DOHH2 (cell line): ENCODE results near the gene PPAT.

Experiments
- H3F3A ChIP-seq: fragments of 200-600 bp; sonication (generic), shearing (Covaris generic); 2 replicates; pipeline ENCODE4 v1.6.0; 2016; ENCODE audit warnings: antibody characterized with exemption, mild to moderate bottlenecking; ENCODE audit not compliant: control insufficient read depth, insufficient read depth
- H3K27ac ChIP-seq: fragments of 200-600 bp; sonication (generic); 2 replicates; pipeline ENCODE4 v1.5.1; 2014; ENCODE audit warnings: low read depth, mild to moderate bottlenecking, low read length, moderate library complexity
- H3K27me3 ChIP-seq: fragments of 200-600 bp; sonication (generic); 2 replicates; pipeline ENCODE4 v1.6.1; 2014; ENCODE audit warnings: mild to moderate bottlenecking, low read length, mixed read lengths; ENCODE audit not compliant: control insufficient read depth
- H3K36me3 ChIP-seq: fragments of 200-600 bp; sonication (generic); 2 replicates; pipeline ENCODE4 v1.6.1; 2014; ENCODE audit warnings: mild to moderate bottlenecking, low read length, moderate library complexity, mixed read lengths; ENCODE audit not compliant: control insufficient read depth
- H3K4me1 ChIP-seq: fragments of 200-600 bp; sonication (generic); 2 replicates; pipeline ENCODE4 v1.6.1; 2014; ENCODE audit warnings: mild to moderate bottlenecking, low read length, mixed read lengths; ENCODE audit not compliant: control insufficient read depth
- H3K4me2 ChIP-seq: fragments of 200-600 bp; sonication (generic); 2 replicates; pipeline ENCODE4 v1.6.0; 2014; ENCODE audit warnings: mild to moderate bottlenecking, low read length, moderate library complexity
- H3K4me3 ChIP-seq: fragments of 200-600 bp; sonication (generic); 2 replicates; pipeline ENCODE4 v1.5.1; 2014; ENCODE audit warnings: mild to moderate bottlenecking, low read length, mixed read lengths
- H3K79me2 ChIP-seq: fragments of 200-600 bp; sonication (generic); 2 replicates; pipeline ENCODE4 v1.6.1; 2014; ENCODE audit warnings: mild to moderate bottlenecking, low read length, mixed read lengths; ENCODE audit not compliant: control insufficient read depth
- H3K9me2 ChIP-seq: fragments of 200-600 bp; sonication (generic); replicated peaks from 2 replicates; pipeline ENCODE4 v1.6.1; 2014; ENCODE audit warnings: mild to moderate bottlenecking, low read length, mixed read lengths; ENCODE audit not compliant: control insufficient read depth
- H3K9me3 ChIP-seq: fragments of 200-600 bp; sonication (generic); 2 replicates; pipeline ENCODE4 v1.6.1; 2014; ENCODE audit warnings: antibody characterized with exemption, low read length, mixed read lengths; ENCODE audit not compliant: control insufficient read depth, insufficient read depth
- H4K20me1 ChIP-seq: fragments of 200-600 bp; sonication (generic); 2 replicates; pipeline ENCODE4 v1.6.0; 2014; ENCODE audit warnings: low read depth, mild to moderate bottlenecking, antibody characterized with exemption, low read length, moderate library complexity; ENCODE audit not compliant: control insufficient read depth, insufficient read depth
- CTCF ChIP-seq: fragments of 200-600 bp; sonication (generic); IDR thresholded peaks from one replicate; pipeline ENCODE4 v1.5.1; 2014; ENCODE audit warnings: antibody characterized with exemption, mild to moderate bottlenecking, low read depth, low read length; ENCODE audit not compliant: poor library complexity, severe bottlenecking
- EZH2phosphoT487 ChIP-seq: fragments of 200-600 bp; sonication (generic); IDR thresholded peaks from 2 replicates; pipeline ENCODE4 v1.6.1; 2017; ENCODE audit warnings: borderline replicate concordance, mild to moderate bottlenecking, antibody characterized with exemption, low read length, moderate library complexity, mixed read lengths

PPAT gene

GRCh38 chr4:56389558-56389957 is 45.9 kb downstream of the PPAT start:
- Histone ChIP-seq H3K4me2 (peak overlapping the region; percentile 73), H3K9me3 (no peaks in the 10 kb centered on the region), H3K27ac (no peak overlapping the region), H3K4me1 (peaks cover 29% of the 10 kb centered on the region), H4K20me1 (no peaks in the 10 kb centered on the region), H3K4me3 (no peak overlapping the region), H3K27me3 (no peaks in the 10 kb centered on the region), H3F3A (peaks cover 15% of the 10 kb centered on the region), H3K79me2 (peaks cover 27% of the 10 kb centered on the region), H3K9me2 (no peaks in the 10 kb centered on the region), H3K36me3 (peaks cover 21% of the 10 kb centered on the region)
- TF ChIP-seq EZH2phosphoT487, result no peak

GRCh38 chr4:56388306-56388705 is 47.1 kb downstream of the PPAT start:
- Histone ChIP-seq H3K4me3 (peak overlapping the region; percentile 94), H3K4me2 (peak overlapping the region; percentile 73), H3F3A (peaks cover 17% of the 10 kb centered on the region), H3K79me2 (peaks cover 31% of the 10 kb centered on the region), H4K20me1 (no peaks in the 10 kb centered on the region), H3K27me3 (no peaks in the 10 kb centered on the region), H3K9me2 (no peaks in the 10 kb centered on the region), H3K36me3 (peaks cover 9% of the 10 kb centered on the region), H3K27ac (peak overlapping the region; percentile 85), H3K4me1 (peaks cover 29% of the 10 kb centered on the region), H3K9me3 (no peaks in the 10 kb centered on the region)
- TF ChIP-seq CTCF, result no peak
- TF ChIP-seq EZH2phosphoT487, result no peak

GRCh38 chr4:56387023-56388001 is 48.1 kb downstream of the PPAT start, which contains the start of gene AASDH:
Gene AASDH, minus strand, starts transcription at chr4:56387491. Its CDS starts 3,192 bp downstream, at chr4:56384299.
- Histone ChIP-seq H3K4me2 (peak within 1 kb of the TSS; percentile 73), H3K4me3 (peak within 1 kb of the TSS; percentile 94), H3K27me3 (no peaks in the 10 kb centered on the region), H3K79me2 (peaks cover 31% of the 10 kb centered on the region), H3F3A (peaks cover 17% of the 10 kb centered on the region), H4K20me1 (no peaks in the 10 kb centered on the region), H3K9me2 (no peaks in the 10 kb centered on the region), H3K36me3 (peaks cover 1% of the 10 kb centered on the region), H3K9me3 (no peaks in the 10 kb centered on the region), H3K4me1 (peaks cover 29% of the 10 kb centered on the region), H3K27ac (peak within 1 kb of the TSS; percentile 85)
- TF ChIP-seq EZH2phosphoT487 (no peak), CTCF (no peak)

- peaks cover 6% of the 10 kb centered on the region for H3K36me3 ChIP-seq
- H3K27ac ChIP-seq, result peak overlapping the region; percentile 85; the same call in 1 of the 2 replicates
- H3K27me3 ChIP-seq, result no peaks in the 10 kb centered on the region
- peak overlapping the region; percentile 73 for H3K4me2 ChIP-seq
- H3K9me3 ChIP-seq, result no peaks in the 10 kb centered on the region
- H3F3A ChIP-seq, result peaks cover 17% of the 10 kb centered on the region
- peaks cover 29% of the 10 kb centered on the region for H3K4me1 ChIP-seq
- peak overlapping the region; percentile 94 for H3K4me3 ChIP-seq
- no peaks in the 10 kb centered on the region for H4K20me1 ChIP-seq
- H3K9me2 ChIP-seq, result no peaks in the 10 kb centered on the region
- no peak for TF ChIP-seq EZH2phosphoT487
- no peak for TF ChIP-seq CTCF
- peaks cover 31% of the 10 kb centered on the region for H3K79me2 ChIP-seq
These were observed 49.3 kb downstream of the PPAT start for GRCh38 chr4:56386091-56386490.
